Measurements from ENCODE around the gene MOB1B.

- TF ChIP-seq EZH2 (IDR thresholded peaks at IDR 0.05; ENCODE audit: low read depth) (no peak), CTCF (conservative IDR thresholded peaks at IDR 0.05) (no peak)
These were observed 66.9 kb downstream of the MOB1B start for GRCh38 chr4:70969076-70969475.
